NAMALWA (cell line): ENCODE measurements around the gene MAP2K5.

Experiments
- DNase-seq: peaks from one replicate; pipeline ENCODE4 v3.0.0-alpha.2; 2015; ENCODE audit warnings: low spot score

MAP2K5 gene

DNA sequence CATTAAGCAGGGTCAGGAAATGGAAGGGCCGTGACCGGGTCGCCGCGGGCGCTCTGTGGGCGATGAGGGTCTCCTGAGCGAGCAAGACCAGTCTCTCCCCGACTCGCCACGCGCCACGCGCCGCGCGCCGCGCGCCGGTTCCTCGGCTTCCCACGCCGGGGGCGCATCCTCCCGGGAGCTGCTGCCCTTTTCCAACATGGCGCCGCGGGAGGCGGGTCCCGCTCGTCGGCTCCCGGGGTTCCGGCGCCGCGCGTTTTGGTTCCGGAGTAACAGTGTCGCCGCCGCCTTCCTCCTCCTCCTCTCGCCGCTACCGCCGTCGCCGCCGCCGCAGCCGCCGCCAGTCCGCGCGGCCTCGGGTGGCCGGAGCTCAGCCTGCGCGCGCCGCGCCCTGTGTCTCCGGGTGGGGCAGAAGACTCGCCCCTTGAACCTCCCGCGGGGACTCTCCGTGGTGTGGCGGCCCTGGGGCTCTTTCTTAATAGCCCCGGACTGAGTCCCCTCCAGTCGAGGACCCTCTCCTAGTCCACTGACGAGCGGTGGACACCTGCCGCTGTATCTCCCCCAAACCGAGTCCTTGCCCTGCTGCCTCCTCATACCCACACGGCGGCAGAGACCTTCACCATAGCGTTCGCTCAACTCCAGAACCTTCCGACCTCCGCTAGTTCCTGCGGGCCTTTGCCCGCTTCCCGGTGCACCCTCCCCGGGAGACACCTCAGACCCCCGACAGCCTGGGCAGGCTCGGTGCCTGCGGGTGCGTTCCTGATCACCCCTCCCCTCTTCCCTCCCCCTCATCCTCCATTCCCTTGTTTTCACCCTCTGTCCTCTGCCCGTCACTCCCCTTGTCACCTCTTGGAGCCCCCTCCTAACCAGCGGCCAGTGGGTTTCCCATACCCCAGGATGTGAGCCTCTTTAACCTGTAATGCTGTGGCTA is at the start of gene MAP2K5:
MAP2K5 (plus strand) TSS at position 284 of the 928 bp plus-strand sequence; CDS start at position 917, 633 bp downstream.
- DNase-seq: peak; percentile 74

DNA sequence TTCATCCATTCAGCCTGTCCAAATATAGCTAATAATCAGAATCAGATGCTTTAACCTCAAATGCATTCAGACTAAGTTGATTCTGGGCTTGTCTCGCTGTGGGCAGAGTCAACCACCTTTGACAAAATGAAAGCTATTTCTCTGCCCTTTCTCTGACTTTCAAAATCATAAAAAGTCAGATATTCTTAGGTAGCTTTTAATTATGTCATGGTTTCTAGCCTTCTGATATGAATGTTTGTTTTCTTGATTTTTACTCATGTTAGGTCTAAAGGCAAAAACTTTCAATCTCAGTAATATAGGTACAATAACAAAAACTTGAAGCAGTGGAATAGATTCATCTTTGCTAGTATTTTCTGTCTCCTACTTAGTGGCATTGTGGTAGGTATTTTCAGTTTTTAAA is 46.9 kb upstream of the MAP2K5 start:
- no peak for DNase-seq

DNA sequence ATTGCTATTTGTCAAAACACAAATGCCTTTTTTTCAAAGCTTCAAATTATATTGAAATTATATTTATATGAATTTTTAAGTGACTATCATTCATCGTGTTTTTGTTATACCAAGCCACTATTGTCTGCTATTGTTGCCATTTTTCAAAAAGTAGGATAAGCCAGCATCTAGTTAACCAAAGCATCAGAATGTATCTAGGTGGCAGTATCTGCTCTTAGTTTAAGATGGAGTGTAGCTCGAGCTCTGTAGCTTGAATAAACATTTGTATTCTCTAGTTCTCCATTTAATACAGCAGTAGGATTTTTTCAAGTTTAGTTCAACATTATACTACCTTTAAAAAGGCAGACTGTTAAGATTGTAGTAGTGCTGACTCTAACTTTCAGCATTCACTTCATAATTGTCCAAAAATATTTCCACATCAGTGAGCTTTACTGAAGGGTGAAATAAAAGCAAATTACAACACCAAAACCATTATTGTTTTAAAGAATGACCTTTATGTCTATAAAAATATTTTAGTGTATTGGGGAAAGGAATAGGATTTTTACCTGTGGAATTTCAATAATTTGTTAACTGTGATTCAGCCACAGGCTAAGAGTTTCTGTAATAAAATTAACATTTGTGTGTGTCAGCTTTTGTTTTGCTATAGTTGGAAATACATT is 41.2 kb upstream of the MAP2K5 start:
- peak; percentile 43 for DNase-seq

DNA sequence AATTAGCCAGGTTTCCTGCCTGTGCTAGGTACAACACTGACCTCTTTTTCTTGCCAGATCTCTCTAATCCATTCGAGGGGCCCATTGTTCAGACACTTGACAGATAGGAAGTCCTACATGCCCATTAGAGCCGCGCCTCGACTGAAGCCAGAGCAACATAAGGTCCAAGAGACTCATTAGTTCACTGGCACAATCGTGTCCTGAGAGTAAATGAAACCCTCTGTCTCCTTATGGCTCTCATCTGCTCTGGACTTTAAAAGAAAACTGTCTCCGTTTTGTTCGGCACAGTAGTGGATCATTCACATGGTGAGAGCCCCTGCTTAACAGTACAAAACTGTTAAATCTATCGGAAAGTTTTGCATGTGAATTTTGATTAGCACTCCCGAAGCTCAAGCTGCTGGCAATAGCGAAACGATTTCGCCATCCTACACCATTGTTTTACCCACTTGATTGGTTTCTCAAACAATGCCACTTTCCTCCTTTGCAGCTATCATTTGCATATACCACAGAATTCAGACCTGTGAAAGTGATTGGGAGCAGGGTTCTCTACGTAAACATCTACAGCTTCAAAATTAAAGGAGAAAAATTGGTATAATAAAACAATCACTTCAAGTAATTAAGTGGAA is 40.6 kb upstream of the MAP2K5 start:
- no peak for DNase-seq

DNA sequence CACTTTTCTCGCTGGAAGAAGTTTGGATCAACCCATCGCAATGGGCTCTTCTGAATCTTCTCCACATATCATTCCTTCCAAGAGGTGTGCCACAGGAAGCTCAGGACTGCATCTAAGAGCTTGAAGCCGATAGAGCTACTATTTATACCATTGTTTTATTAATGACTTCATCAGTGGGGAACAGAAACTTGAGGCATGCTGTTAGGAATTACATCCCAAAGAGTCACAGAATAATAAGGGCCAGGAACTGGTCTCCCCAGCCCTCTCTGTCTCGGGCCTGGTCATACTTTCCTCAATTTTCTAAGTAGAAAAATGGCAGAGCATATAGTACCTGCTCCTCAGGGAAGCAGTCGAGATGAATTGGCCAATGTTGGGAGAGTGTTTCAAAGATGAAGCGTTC is 38.4 kb upstream of the MAP2K5 start:
- no peak for DNase-seq

DNA sequence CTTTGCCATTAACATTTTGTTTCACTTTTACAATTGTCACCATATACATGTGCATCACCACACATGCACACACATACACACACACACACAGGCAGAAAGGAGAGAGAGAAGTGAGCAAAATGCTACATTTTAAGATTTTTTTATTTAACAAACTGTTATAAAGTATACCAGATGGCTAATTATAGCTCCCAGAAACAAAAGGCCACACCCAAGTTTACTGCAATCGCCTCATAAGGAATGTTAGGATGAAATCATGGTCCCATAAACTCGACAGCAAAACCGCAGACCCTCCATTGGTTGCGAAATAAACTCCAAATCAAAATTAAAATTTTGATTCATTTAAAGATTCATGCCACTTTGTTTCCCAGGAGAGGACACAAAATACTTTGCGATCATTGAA is 37.7 kb upstream of the MAP2K5 start:
- DNase-seq: no peak

DNA sequence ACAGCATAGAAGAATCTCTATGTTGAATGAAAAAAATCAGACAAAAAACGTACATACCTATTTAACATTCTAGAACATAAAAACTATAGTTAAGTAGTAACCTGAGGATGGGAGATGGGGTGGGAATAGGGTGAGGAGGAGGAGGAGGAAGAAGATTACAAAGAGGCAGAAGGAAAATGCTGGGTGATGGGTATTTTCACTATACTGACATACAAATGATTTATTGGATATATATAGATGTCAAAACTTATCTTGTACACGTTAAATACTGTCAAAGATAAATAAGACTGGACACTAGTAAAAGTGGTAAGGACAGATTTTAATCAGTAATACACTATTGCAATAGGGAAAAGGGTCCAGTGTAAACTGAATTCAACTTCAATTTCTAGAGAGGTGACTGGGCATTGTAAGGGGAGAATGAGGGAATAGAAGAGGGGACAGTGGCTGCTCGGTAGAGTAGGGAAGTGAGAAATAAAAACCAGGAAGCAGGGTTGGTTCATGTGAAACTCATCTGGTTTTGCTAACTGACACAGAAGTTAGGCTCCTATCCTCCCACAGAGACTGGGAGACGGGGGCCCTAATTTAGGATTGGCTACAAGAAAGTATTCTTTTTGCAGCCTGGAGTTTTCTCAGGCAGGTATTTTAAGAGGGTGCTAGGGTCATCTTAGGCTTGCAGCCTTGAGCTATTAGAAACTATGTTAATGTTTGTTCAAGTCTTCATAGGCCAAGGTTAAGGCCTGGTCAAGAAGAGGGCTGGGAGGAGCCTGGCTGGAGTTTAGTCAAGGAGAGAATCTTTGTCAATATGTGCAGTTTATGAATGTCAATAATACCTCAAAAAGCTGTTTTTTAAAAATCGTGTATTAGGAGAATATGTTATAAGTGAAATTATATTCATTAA is 36.6 kb upstream of the MAP2K5 start:
- DNase-seq: no peak

DNA sequence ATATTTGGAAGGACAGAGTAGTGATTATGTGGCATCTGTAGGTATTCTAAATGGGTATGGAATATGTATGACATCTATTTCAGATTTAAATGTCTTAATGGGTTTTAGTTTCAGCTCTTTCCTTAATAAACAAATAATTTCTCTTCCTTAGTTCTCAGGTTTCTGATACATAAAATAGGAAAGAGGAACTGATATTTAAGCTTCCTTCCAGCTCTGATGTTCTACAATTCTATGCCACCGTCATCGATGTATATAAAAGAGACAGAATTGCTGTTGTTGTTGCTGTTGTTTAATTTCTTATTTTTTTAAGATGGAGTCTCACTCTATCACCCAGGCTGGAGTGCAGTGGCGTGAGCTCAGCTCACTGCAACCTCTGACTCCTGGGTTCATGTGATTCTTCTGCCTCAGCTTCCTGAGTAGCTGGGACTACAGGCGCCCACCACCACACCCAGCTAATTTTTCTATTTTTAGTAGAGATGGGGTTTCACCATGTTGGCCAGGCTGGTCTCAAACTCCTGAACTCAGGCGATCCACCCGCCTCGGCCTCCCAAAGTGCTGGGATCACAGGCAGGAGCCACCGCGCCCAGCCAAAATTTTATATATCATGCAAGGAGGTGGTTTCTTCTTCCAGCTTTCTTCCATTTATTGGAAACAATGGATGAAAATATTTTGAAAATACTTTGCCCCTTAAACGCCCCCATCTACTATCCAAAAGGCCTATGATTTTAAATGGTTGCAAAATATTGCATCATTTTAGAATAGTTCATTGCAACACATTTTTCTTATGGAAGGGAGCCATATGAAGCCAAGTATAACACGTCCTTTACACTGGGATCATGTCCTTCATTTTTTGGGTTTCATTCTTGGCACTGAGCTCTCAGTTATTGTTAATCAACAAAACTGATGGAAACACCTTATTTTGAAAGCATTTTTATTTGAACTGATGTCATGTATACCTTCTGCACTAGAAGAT is 35.4 kb upstream of the MAP2K5 start:
- DNase-seq: no peak

DNA sequence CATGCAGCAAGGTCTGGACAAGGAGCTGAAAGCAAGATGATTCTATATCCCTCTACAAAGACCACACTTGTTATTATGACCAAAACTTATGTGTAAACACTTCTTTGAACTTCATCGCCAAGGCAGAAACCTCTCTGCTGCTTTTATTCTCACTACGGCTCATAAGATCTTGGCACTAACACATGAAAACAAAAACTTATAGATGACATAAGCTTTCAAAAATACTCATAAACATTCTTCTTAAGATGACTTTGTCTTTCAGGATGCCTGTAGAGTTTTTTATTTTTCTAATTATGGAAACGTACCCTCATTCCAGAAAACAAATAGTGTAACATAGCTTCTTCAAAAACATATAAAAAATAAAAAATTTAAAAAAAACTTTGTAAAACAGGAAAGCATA is 34.1 kb upstream of the MAP2K5 start:
- DNase-seq: no peak

DNA sequence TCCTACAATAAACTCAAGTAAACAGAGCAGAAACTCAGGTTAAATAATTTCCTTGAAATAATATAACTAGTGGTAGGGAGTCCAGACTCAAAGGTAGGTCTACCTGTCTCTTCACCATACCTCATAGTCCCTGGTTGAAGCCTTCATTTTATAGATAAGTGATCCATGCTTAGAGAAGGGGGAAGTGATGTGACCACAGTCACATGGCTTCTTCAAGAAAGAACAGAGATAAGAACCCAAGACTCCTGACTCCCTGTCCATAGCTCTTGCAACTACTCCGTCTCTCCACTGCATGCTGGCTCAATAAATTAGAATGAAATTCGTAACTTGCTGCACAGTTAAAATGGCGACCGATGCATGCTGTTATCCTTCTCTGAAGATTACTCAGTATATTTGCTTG is 32.6 kb upstream of the MAP2K5 start:
- no peak for DNase-seq

DNA sequence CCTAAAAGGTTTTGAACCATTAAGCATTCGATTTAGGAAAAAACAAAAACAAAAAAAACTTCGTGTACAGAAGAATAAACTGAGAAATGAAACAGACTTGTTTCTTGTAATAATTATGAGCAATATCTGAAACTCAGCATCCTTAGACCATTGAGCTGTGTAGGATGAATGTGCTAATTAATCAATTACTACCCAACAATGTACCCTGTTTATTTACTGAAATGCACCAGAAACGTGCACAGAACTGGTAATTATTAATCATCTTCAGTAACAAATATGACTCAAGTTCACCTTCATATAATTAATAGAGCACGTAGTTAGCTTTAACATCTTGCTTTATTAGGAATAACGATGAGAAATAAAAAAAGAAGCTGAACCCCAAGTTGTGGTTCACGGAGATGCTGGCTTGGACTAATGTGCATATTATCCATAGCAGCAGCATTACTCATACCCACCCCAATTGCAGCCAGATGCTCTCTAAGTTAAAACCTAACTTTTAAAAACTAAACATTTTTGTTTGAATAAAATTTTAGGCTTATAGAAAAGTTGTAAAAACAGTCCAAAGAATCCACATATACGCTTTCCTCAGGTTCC is 31.8 kb upstream of the MAP2K5 start:
- no peak for DNase-seq

DNA sequence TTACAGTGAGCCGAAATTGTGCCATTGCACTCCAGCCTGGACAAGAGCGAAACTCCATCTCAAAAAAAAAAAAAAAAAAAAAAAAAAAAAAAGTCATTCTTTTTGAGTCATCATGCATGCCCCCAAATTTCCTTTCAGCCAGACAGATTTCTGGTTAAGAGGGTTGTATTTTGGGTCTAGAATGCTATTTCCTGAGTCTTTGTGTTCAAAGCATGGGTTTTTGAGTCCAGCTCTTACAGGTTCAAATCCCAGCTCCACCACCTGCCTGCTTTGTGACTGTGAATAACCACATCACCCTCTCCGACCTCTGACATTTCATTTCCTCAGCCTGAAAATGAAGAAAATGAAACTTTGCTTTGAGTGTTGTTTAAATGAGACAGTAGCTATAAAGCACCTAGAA is 30.9 kb upstream of the MAP2K5 start:
- no peak for DNase-seq

DNA sequence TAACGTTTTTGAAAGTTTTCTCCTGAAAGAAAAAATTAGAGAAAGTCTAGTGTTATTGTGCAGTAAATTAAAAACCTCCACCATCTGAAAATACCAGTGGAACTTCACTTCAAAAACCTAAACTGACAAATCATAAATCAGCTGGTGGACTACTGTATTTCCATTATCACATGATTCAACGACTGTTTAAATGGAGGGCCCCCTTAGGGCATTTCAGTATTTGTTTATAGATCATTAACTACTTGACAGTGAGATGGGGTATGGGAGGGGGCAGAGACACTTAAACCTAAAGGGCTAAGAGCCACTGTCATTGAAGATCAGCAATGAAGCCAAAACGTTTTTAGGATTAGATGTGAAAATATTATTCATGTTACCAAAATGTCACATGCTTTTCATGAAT is 30.4 kb upstream of the MAP2K5 start:
- no peak for DNase-seq

DNA sequence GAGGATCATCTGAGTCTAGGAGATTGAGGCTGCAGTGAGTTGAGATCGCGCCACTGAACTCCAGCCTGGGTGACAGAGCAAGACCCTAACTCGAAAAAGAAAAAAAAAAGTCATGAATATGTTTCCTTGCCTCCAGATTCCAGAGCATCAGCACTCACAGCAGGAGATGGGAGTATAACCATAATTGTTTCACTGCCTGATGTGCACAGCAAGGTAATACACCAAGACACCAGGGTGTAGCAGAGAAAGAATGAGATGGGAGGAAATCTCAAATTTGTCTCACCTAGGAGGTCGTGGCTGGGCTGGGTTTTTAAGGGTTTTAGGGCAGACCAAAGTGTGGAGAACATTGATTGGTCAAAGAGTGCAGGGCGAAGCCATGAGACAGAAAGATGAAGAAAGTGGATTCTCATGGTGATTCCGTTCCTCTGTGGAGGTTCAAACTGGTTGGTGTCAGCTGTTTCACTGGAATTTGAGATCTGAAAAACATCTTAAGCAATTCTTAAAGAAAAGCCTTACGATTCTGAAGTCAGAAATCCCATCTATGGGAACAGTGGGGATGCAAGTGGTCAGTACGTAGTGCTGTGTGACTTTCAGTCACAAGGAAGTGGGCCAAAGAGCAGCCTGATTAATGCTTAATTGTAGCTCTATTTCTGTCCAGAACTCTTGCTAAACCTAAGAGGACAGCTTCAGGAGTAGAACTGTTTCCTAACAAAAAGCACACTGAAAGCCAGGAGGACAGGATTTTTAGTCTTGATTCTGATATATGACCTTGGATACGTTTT is 29.4 kb upstream of the MAP2K5 start:
- no peak for DNase-seq

DNA sequence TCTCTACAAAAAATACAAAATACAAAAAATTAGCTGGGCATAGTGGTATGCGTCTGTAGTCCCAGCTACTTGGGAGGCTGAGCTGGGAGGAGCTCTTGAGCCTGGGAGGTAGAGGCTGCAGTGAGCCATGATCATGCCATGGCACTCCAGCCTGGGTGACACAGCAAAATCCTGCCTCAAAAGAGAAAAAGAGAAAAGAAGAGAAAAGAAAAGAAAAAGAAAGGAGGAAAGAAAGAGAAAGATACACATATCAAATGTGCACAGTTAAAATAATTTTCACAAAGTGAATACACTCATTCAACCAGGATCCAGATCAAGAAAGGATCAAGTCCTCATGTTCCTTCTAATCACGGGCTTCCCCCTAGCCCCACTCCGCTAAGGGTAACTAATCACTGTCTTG is 27.4 kb upstream of the MAP2K5 start:
- DNase-seq: no peak

DNA sequence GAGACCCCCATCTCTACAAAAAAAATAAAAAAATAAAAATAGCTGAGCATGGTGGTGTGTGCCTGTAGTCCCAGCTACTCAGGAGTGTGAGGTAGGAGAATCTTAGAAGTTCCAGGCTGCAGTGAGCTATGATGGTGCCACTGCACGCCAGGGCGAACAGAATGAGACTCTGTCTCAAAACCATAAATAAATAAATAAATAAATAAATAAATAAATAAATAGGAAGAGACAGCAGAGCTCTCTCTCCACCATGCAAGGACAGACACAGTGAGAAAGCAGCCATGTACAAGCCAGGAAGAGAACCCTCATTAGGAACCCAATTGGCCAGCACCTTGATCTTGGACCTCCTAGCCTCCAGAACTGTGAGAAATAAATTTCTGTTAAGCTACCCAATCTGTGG is 26.9 kb upstream of the MAP2K5 start:
- no peak for DNase-seq

DNA sequence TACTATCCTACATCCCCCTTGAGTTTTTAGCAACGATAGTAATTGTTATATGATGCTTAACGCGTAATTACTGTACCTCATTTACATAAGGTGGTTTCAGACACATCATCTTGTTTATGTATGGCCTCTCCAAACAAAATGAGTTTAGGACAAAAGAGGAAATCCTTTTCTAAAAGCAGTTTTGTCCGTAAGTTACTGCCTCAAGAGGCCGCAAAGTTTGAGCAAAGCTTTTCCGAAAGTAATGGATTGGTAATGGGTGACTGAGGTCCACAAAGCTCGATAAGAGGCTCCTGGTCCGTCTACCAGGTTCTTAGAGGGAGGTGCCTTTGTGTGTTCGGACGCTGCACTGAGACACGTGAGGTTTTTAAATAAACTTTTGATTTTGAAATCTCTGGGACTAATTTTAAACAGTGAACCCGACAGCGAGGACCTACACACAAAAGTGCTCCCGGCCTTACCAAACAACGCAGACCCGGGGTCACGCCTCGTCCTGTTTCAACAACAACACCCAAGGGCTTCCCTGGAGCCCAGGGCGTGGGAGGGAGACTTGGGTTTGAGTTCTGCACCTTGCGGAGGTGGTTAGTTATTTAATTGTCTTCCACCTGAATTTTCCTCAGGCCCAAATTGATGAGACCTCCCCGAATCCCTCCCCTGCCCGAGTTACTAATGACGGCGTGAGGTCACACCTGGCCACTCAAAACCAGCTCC is 22.0 kb upstream of the MAP2K5 start:
- no peak for DNase-seq

DNA sequence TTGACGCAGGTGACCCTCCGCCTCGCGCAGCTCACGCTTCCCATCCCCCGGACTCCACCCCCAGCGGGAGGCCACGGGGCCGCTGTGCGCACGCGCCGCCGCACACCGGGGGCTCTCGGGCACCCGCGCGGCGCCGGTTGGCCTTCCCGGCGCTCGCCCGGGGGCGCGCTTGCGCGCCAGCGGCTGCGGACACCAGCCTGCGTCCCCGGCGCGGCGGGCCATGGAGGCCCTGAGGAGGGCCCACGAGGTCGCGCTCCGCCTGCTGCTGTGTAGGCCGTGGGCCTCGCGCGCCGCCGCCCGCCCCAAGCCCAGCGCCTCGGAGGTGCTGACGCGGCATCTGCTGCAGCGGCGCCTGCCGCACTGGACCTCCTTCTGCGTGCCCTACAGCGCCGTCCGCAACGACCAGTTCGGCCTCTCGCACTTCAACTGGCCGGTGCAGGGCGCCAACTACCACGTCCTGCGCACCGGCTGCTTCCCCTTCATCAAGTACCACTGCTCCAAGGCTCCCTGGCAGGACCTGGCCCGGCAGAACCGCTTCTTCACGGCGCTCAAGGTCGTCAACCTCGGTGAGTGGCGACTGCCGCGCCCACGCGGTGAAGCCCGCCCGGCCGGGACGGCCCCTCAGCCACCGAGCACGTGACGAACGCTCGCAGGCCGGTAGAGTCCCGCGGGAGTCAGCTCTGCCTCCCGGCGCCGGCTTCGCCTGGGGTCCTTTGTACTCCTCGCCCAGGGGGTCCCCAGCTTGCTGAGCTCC is 21.3 kb upstream of the MAP2K5 start, which contains the start of gene C15orf61:
C15orf61 (plus strand) TSS at position 103 of the 754 bp plus-strand sequence; CDS start at position 221, 118 bp downstream.
- DNase-seq: peak; percentile 84
